WI38 (cell line): ENCODE data around the gene DLGAP1.
"Not testable (repeated sequence)": the region's sequence is repeated elsewhere in the genome, so short reads cannot be mapped to it uniquely, and the experiment has no call there.

Source experiments
- H3K4me3 ChIP-seq: 2 replicates; pipeline ENCODE4 v1.5.1; 2011; ENCODE audit warnings: low read depth, mild to moderate bottlenecking, control low read depth, low read length
- TF ChIP-seq, protein P1 (sequence below): IDR thresholded peaks from 2 replicates; pipeline ENCODE4 v1.5.1; 2012; ENCODE audit warnings: low read depth, mild to moderate bottlenecking, control low read depth, low read length

The DLGAP1 gene

DNA sequence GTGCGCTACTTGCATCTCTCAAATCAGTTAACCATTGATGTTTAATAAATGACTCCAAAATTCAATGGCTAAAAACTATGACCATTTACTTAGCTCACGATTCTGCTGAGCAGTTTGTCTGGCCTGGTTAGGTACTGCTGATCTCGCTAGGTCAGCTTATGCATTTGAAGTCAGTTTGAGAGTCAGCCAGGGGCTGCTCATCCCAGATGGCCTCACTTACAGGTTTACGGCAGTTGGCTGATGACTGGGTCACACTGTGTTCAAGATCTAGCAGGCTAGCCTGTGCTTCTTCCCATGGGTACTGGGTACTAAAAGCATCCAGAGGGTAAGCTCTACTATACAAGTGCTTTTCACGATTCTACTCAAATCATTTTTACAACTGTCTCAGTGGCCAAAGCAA is 122.1 kb downstream of the DLGAP1 start:
- no peak overlapping the region for H3K4me3 ChIP-seq
- TF ChIP-seq, protein P1, sequence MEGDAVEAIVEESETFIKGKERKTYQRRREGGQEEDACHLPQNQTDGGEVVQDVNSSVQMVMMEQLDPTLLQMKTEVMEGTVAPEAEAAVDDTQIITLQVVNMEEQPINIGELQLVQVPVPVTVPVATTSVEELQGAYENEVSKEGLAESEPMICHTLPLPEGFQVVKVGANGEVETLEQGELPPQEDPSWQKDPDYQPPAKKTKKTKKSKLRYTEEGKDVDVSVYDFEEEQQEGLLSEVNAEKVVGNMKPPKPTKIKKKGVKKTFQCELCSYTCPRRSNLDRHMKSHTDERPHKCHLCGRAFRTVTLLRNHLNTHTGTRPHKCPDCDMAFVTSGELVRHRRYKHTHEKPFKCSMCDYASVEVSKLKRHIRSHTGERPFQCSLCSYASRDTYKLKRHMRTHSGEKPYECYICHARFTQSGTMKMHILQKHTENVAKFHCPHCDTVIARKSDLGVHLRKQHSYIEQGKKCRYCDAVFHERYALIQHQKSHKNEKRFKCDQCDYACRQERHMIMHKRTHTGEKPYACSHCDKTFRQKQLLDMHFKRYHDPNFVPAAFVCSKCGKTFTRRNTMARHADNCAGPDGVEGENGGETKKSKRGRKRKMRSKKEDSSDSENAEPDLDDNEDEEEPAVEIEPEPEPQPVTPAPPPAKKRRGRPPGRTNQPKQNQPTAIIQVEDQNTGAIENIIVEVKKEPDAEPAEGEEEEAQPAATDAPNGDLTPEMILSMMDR: no peak

DNA sequence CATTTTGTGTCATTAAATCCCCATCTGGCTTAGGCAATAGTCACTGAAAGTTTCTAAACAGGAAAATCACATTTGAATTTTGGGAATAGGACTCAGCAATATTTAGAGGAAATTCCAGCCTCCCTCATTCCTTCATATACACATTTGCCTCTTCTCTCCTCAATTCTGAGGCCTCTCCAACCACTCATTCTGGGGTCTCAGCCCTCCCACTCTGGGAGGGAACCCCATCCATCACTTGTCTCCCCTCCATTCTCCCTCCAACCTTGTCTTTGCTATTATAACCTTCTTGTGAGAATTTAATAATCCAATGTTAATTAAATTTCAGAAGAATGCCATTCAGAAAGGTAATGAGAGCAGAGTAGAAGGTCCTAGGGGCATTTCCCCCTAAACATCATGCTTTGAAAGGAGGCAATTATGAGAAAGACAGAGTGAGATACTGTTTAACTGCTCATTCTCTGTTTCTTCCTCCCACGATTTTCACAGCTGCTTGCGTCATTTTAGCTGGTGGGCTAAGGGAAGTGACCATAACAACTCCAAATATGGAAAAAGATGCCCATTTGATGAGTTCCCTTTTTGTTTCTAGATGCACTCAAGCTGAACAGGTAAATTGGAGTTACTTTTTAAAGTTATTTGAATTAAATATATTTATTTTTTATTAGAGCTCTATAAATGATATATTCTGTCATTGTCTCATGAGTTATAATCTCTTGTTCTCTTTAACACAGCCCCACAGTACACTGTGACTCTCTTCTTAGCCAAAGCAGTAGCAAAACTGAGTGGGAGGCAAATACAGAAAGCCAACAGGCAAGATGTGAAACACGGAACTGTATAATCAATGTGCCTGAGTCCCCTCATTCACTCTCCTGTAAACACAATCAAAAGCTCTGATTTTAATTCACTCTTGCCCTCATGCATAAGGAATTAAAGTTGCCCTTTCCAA is 135.1 kb downstream of the DLGAP1 start:
- no peak overlapping the region for H3K4me3 ChIP-seq
- TF ChIP-seq, protein P1: no peak

DNA sequence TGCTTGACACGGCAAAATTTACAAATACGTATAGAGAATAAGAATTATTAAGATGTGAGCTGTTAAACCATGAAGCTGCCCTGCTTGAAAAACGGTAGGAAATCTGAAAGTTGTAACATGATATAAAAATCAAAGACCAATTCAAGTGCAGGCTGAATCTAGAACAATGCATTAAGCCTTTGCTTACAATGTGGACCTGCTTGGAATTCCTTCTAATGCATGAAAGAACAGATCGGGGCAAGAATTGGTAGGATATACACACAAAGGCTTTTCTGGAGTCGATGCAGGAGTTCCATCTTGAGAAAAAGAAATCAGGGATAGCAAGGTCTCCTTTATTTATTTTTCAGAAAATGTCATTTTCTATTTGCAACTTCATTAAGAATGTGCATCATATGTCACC is 136.8 kb downstream of the DLGAP1 start:
- no peak overlapping the region for H3K4me3 ChIP-seq
- TF ChIP-seq, protein P1: no peak

DNA sequence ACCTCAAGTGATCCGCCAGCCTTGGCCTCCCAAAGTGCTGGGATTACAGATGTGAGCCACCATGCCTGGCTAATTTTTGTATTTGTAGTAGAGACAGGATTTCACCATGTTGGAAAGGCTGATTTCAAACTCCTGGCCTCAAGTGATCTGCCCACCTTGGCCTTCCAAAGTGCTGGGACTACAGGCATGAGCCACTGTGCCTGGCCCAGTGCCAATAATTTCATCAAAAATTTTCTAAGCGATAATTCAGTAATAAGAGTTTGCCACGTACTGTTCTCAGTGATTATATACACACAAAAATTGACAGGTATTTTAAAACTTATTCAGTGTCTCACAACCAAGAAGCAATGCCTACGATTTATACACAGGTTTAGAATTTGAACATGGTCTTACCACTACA is 143.2 kb downstream of the DLGAP1 start:
- H3K4me3 ChIP-seq: not testable (repeated sequence)

DNA sequence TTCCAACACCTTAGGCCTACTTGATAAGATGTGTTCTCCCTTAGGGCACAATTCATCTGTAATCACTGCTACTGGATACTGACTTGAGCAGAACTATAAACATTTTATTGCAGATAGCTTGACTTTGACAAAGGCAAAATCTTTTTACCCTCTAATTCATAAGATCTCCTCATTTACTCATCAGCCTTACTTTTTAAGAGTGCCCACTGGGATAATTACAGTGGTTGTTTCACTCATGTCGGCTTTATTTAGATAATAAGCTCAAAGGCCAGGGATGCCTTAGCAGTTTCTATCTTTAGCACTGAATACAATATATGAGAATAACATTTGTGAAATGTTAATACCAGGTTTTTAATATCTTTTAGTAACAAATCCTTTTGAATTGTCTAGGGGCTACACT is 144.0 kb downstream of the DLGAP1 start:
- no peak overlapping the region for H3K4me3 ChIP-seq
- TF ChIP-seq, protein P1: no peak

DNA sequence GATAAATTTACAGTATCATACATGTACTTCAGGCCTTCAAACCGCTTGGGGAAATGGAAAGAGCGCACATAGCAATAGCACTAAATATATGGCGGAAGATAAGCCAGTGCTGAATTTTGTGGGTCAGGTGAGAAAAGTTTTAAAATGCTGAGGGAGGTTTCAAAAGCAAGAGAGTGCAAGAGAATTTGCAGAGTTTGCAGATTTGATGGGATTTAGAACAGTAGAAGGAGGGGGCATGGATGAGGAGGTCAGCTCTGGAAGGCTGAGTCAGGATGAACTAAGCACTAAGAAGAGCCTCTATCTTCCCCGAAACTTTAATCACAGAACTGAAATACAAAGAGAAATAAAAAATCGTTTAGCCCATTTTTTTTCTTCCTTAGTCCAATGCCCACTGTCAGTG is 145.9 kb downstream of the DLGAP1 start:
- TF ChIP-seq, protein P1: no peak
- no peak overlapping the region for H3K4me3 ChIP-seq

DNA sequence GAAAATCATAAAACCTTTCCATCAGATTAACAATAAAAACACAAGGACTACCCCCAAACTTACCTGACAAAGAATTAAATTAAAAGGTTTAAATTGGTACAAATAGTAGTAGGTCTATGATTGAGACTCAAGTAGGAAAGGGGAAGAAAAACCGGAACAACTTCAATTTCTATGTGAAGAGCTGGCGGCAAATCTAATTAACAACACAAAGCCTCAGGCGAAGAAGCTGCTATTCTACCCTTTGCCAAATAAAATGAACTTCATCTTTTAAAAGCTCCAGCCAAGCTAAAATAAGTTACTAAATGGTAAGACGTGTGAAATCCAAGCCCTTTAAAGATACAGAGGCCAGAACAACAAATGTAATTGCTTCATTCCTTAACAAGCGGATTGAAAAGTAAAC is 146.5 kb downstream of the DLGAP1 start:
- no peak overlapping the region for H3K4me3 ChIP-seq
- TF ChIP-seq, protein P1: no peak
